Ovary (tissue), 9 donors: ENCODE results near the gene EPB41L1. TPM values are rescaled to one million over a fixed set of nuclear protein-coding genes. Genes with fewer than 3 reads are reported as not detected.

Experiments used
- DNase-seq, 5 donors: peaks; one replicate each; pipeline ENCODE4 v3.0.0-alpha.2; 2019 to 2020
- H3K27ac ChIP-seq, 2 donors: fragments of 200-600 bp; one replicate each; pipeline versions ENCODE4 v1.5.1 to v1.8.0; 2019 to 2022
- H3K27me3 ChIP-seq: fragments of 200-600 bp; one replicate; pipeline ENCODE4 v1.8.0; 2022
- H3K36me3 ChIP-seq: fragments of 200-600 bp; sonication (generic); one replicate; pipeline ENCODE4 v1.5.1; 2019
- H3K4me1 ChIP-seq: one replicate; pipeline ENCODE4 v1.8.1; 2013; ENCODE audit warnings: mild to moderate bottlenecking, moderate library complexity; ENCODE audit not compliant: insufficient read depth
- H3K4me3 ChIP-seq: fragments of 200-600 bp; sonication (generic); one replicate; pipeline ENCODE4 v1.5.1; 2017
- H3K9me3 ChIP-seq, 2 donors: fragments of 200-600 bp in 1 of 2; sonication (generic) in 1 of 2; one replicate each; pipeline versions ENCODE4 v1.5.1 to v1.8.1; 2013 to 2019; ENCODE audit warnings: mild to moderate bottlenecking in 1 of 2, moderate library complexity in 1 of 2
- EP300 ChIP-seq: sonication (generic); formaldehyde crosslinking; IDR thresholded peaks from one replicate; pipeline ENCODE4 v1.6.1; 2017; ENCODE audit warnings: antibody characterized with exemption
- POLR2A ChIP-seq: fragments of 450-650 bp; IDR thresholded peaks from one replicate; pipeline ENCODE4 v1.6.1; 2017; ENCODE audit warnings: antibody characterized with exemption, mild to moderate bottlenecking, moderate library complexity
- WGBS, 3 donors: extraction: QIAGEN DNeasy Blood & Tissue Kit in 1 of 3; methylation state at CpG; one replicate each; pipeline versions ENCODE4 v1.1.5 to v1.1.7; 2013 to 2017; 5-methylcytosine and 5-hydroxymethylcytosine counted together
- intact Hi-C, 4 donors: fragments of 100-400 bp; cut with DNase I; formaldehyde crosslinking; loops; one replicate each; pipeline versions ENCODE4 v1.11.0 to v1.15.1; 2022 to 2023
- polyA plus RNA-seq, 2 donors: library from polyadenylated mRNA; stranded (reverse); fragments of 200-250 nt in 1 of 2; fragments of 350-450 nt in 1 of 2; fragmentation: Illumina TruSeq in 1 of 2; extraction: RNeasy Lipid Tissue Mini Kit (QIAGEN cat#74804) in 1 of 2; gene quantifications; one replicate each; pipeline ENCODE4 v1.2.3, GENCODE V29; 2013 to 2014
- total RNA-seq, 7 donors: library from RNA; depleted of rRNA in 2 of 7; stranded (reverse); fragments of >200 nt in 2 of 7; fragmentation: NEBNext Ultra II Directional in 3 of 7; extraction: Animal tissue kit (Norgen Biotek cat#: 25700) in 3 of 7; gene quantifications; one replicate each; pipeline versions ENCODE4 v1.1.0 to v1.2.4, GENCODE V29; 2016 to 2023
- TF ChIP-seq, protein P1 (sequence below), 3 donors: fragments of 450-650 bp in 2 of 3; fragments of 200-600 bp in 1 of 3; IDR thresholded peaks; one replicate each; pipeline versions ENCODE4 v1.5.1 to v1.8.0; 2016 to 2022; ENCODE audit warnings: antibody characterized with exemption in 3 of 3, mild to moderate bottlenecking in 1 of 3
- donor health status: DM: no; HTN: no; CAD: no; lungs with moderate emphysema.
- donor health status: DM: no; HTN: no; CAD: no.
- donor health status: Bipolar disorder and iron deficiency.
- donor health status: DM: yes; HTN: yes; CAD: no.
- donor health status: DM: no; HTN: no; CAD: no.
- donor health status: DM: yes; HTN: yes; CAD: no.

The EPB41L1 gene
- total and polyA plus RNA-seq, 9 donors = 23.4 to 207 (median 63.2) TPM

GRCh38 chr20:36180323-36180722, 25.8 kb downstream of the EPB41L1 start:
- no peak for DNase-seq
- intact Hi-C loops = no loop called here
- Histone ChIP-seq H3K4me3 (no peak overlapping the region), H3K9me3 (no peaks in the 10 kb centered on the region), H3K27ac (no peak overlapping the region), H3K4me1 (no peaks in the 10 kb centered on the region), H3K27me3 (no peaks in the 10 kb centered on the region), H3K36me3 (no peaks in the 10 kb centered on the region)
- TF ChIP-seq EP300 (no peak), POLR2A (no peak)
- TF ChIP-seq, protein P1, sequence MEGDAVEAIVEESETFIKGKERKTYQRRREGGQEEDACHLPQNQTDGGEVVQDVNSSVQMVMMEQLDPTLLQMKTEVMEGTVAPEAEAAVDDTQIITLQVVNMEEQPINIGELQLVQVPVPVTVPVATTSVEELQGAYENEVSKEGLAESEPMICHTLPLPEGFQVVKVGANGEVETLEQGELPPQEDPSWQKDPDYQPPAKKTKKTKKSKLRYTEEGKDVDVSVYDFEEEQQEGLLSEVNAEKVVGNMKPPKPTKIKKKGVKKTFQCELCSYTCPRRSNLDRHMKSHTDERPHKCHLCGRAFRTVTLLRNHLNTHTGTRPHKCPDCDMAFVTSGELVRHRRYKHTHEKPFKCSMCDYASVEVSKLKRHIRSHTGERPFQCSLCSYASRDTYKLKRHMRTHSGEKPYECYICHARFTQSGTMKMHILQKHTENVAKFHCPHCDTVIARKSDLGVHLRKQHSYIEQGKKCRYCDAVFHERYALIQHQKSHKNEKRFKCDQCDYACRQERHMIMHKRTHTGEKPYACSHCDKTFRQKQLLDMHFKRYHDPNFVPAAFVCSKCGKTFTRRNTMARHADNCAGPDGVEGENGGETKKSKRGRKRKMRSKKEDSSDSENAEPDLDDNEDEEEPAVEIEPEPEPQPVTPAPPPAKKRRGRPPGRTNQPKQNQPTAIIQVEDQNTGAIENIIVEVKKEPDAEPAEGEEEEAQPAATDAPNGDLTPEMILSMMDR (IDR thresholded peaks at IDR 0.05) = no peak

- no peak for DNase-seq
- Histone ChIP-seq H3K36me3 (no peaks in the 10 kb centered on the region), H3K4me1 (no peaks in the 10 kb centered on the region), H3K27ac (no peak overlapping the region), H3K4me3 (no peak overlapping the region), H3K27me3 (no peaks in the 10 kb centered on the region), H3K9me3 (no peaks in the 10 kb centered on the region)
- intact Hi-C loops = no loop called here
- 87 to 90% (median 89%) methylated on average over 8 of the region's 8 CpGs for WGBS, 3 donors
- TF ChIP-seq POLR2A (no peak), EP300 (no peak)
- TF ChIP-seq, protein P1 (IDR thresholded peaks at IDR 0.05) = no peak
These were observed 27.5 kb downstream of the EPB41L1 start for GRCh38 chr20:36181934-36182603.

DNA sequence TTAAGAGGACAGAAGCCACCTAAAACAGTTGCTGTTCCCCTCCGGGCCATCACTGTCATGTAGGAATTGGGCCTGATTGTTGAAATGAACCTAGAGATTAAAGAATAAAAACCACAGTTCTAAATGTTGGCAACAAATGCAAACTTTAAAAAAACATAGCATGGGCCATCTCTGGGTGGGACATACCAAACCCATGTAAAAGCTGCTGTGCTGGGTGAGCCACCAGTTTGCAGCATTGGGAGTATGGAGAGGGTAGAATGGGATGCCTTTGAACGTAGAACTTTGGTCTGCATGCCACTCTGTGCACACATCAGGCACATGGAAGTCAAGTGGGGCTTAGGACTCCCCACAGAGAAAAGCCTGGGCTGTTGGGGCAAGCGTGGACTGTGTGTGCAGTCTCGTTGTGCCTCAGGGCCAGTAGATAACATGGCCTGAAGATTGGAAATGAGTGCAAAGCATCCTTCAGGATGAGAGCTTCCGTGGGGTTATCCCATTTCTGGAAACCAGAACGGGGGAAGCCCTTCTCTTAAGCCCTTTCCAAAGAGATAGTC, 28.1 kb downstream of the EPB41L1 start:
- DNase-seq = no peak
- H3K4me1 ChIP-seq = no peaks in the 10 kb centered on the region
- H3K27me3 ChIP-seq = no peaks in the 10 kb centered on the region
- WGBS, 3 donors = 78 to 82% (median 80%) methylated on average over 6 of the region's 6 CpGs
- no peak overlapping the region for H3K4me3 ChIP-seq
- H3K36me3 ChIP-seq = no peaks in the 10 kb centered on the region
- H3K9me3 ChIP-seq = no peaks in the 10 kb centered on the region
- intact Hi-C loops = no loop called here
- no peak overlapping the region for H3K27ac ChIP-seq
- TF ChIP-seq, protein P1 (IDR thresholded peaks at IDR 0.05) = no peak
- TF ChIP-seq EP300 = no peak
- no peak for TF ChIP-seq POLR2A

DNA sequence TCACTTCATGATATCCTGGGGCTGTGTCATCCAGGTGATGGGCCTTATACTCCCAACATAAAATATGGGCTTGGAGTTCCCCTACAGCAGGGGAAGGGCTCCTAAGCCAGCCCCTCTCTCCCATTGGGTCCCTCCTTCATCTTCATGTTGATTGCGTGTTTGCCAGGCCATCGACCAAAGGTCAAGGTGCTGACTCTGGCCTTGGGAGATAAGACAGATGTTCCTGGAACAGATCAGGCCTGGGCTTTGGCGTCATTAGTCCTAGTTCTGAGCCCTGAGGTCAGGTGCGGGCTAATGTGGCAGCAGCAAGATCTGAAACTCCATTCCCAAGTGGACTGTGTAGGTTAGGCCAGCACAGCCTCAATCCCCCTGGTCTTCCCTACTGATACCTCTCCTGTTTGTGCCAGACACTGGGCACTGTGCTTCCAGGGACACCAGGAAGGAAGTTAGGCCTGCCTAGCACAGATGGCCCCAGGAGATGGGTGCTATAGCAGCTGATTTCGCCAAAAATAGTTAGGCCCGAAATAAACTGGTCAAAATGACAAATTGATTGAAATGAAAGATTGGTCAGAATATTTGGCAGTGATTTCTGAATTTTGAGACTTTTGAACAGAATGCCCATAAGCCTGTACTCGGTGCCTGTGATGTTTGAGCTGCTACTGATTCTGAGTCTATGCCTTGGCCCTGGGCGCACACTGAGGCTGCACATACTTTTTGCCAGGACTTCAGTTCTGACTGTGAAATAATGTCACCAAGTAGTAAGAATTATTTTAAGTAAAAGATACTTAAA, 28.8 kb downstream of the EPB41L1 start:
- 67 to 77% (median 68%) methylated on average over 8 of the region's 8 CpGs for WGBS, 3 donors
- intact Hi-C loops = no loop called here
- no peaks in the 10 kb centered on the region for H3K9me3 ChIP-seq
- H3K27me3 ChIP-seq = no peaks in the 10 kb centered on the region
- peak in 3 of 5 donors; percentile 32 to 66 (median 35) for DNase-seq
- TF ChIP-seq EP300 (no peak), POLR2A (no peak)
- TF ChIP-seq, protein P1 (IDR thresholded peaks at IDR 0.05) = no peak
- no peak overlapping the region for H3K4me3 ChIP-seq
- no peak overlapping the region for H3K27ac ChIP-seq
- no peaks in the 10 kb centered on the region for H3K36me3 ChIP-seq
- no peaks in the 10 kb centered on the region for H3K4me1 ChIP-seq
